Trophoblast cell (in vitro differentiated cells and primary cell): ENCODE results near the gene WNK2.

Experiments used
- DNase-seq, 2 donors: peaks; one replicate each; pipeline ENCODE4 v3.0.0-alpha.2; 2016
- H2AFZ ChIP-seq: 2 replicates; pipeline ENCODE4 v1.6.1; 2013; ENCODE audit warnings: low read length, moderate library complexity, mild to moderate bottlenecking; ENCODE audit not compliant: insufficient read depth, poor library complexity
- H2AK5ac ChIP-seq: 2 replicates; pipeline ENCODE4 v1.6.1; 2013; ENCODE audit warnings: mild to moderate bottlenecking, low read length
- H2BK120ac ChIP-seq: 2 replicates; pipeline ENCODE4 v1.6.1; 2013; ENCODE audit warnings: low read length, mild to moderate bottlenecking, moderate library complexity; ENCODE audit not compliant: insufficient read depth, poor library complexity
- H2BK12ac ChIP-seq: 2 replicates; pipeline ENCODE4 v1.6.1; 2013; ENCODE audit warnings: mild to moderate bottlenecking, low read length, moderate library complexity
- H2BK5ac ChIP-seq: 2 replicates; pipeline ENCODE4 v1.6.1; 2013; ENCODE audit warnings: low read length, low read depth, moderate library complexity, mild to moderate bottlenecking; ENCODE audit not compliant: poor library complexity
- H3K14ac ChIP-seq: 2 replicates; pipeline ENCODE4 v1.6.1; 2013; ENCODE audit warnings: mild to moderate bottlenecking, low read length
- H3K18ac ChIP-seq: 2 replicates; pipeline ENCODE4 v1.6.1; 2013; ENCODE audit warnings: mild to moderate bottlenecking, low read length
- H3K23ac ChIP-seq: 2 replicates; pipeline ENCODE4 v1.6.1; 2013; ENCODE audit warnings: low read length
- H3K27ac ChIP-seq: 2 replicates; pipeline ENCODE4 v1.5.1; 2013; ENCODE audit warnings: low read depth, mild to moderate bottlenecking, inconsistent platforms, low read length, moderate library complexity
- H3K27me3 ChIP-seq: 2 replicates; pipeline ENCODE4 v1.6.1; 2013; ENCODE audit warnings: inconsistent platforms, mild to moderate bottlenecking, low read length, moderate library complexity; ENCODE audit not compliant: insufficient read depth
- H3K36me3 ChIP-seq, 2 experiments: 1 replicate in 1 of 2; 2 replicates in 1 of 2; pipeline ENCODE4 v1.6.1; 2013; ENCODE audit warnings: low read length in 2 of 2, mild to moderate bottlenecking in 2 of 2, moderate library complexity in 1 of 2; ENCODE audit not compliant: insufficient read depth in 2 of 2, control insufficient read depth in 1 of 2
- H3K4ac ChIP-seq: 2 replicates; pipeline ENCODE4 v1.6.1; 2013; ENCODE audit warnings: low read depth, mild to moderate bottlenecking, low read length, moderate library complexity
- H3K4me1 ChIP-seq, 2 experiments: 1 replicate in 1 of 2; 2 replicates in 1 of 2; pipeline ENCODE4 v1.6.1; 2013; ENCODE audit warnings: low read length in 2 of 2, mild to moderate bottlenecking in 2 of 2, moderate library complexity in 1 of 2; ENCODE audit not compliant: insufficient read depth in 2 of 2, control insufficient read depth in 1 of 2
- H3K4me2 ChIP-seq: 2 replicates; pipeline ENCODE4 v1.6.1; 2013; ENCODE audit warnings: inconsistent platforms, mild to moderate bottlenecking, low read length, moderate library complexity
- H3K4me3 ChIP-seq: 2 replicates; pipeline ENCODE4 v1.5.1; 2013; ENCODE audit warnings: mild to moderate bottlenecking, low read depth, low read length, inconsistent platforms
- H3K79me1 ChIP-seq: one replicate; pipeline ENCODE4 v1.6.1; 2013; ENCODE audit warnings: low read length
- H3K79me2 ChIP-seq: 2 replicates; pipeline ENCODE4 v1.6.1; 2013; ENCODE audit warnings: low read length, mild to moderate bottlenecking; ENCODE audit not compliant: control insufficient read depth, insufficient read depth, poor library complexity
- H3K9ac ChIP-seq: 2 replicates; pipeline ENCODE4 v1.6.1; 2013; ENCODE audit warnings: mild to moderate bottlenecking, low read length
- H3K9me3 ChIP-seq: 2 replicates; pipeline ENCODE4 v1.6.1; 2013; ENCODE audit warnings: low read depth, mild to moderate bottlenecking, control low read depth, inconsistent platforms, low read length; ENCODE audit not compliant: insufficient read depth
- H4K12ac ChIP-seq: 2 replicates; pipeline ENCODE4 v1.6.1; 2013; ENCODE audit warnings: low read depth, mild to moderate bottlenecking, low read length, moderate library complexity
- H4K8ac ChIP-seq: 2 replicates; pipeline ENCODE4 v1.6.1; 2013; ENCODE audit warnings: low read depth, mild to moderate bottlenecking, low read length, moderate library complexity
- H4K91ac ChIP-seq: one replicate; pipeline ENCODE4 v1.6.1; 2013; ENCODE audit warnings: low read depth, mild to moderate bottlenecking, low read length, moderate library complexity
- WGBS: extraction: QIAGEN DNeasy Blood & Tissue Kit; methylation state at CpG from one replicate; pipeline ENCODE4 v1.1.7; 2013; ENCODE audit warnings: missing lambda C conversion rate; ENCODE audit not compliant: insufficient read length, insufficient coverage; ENCODE audit errors: extremely low coverage; 5-methylcytosine and 5-hydroxymethylcytosine counted together

The WNK2 gene

DNA sequence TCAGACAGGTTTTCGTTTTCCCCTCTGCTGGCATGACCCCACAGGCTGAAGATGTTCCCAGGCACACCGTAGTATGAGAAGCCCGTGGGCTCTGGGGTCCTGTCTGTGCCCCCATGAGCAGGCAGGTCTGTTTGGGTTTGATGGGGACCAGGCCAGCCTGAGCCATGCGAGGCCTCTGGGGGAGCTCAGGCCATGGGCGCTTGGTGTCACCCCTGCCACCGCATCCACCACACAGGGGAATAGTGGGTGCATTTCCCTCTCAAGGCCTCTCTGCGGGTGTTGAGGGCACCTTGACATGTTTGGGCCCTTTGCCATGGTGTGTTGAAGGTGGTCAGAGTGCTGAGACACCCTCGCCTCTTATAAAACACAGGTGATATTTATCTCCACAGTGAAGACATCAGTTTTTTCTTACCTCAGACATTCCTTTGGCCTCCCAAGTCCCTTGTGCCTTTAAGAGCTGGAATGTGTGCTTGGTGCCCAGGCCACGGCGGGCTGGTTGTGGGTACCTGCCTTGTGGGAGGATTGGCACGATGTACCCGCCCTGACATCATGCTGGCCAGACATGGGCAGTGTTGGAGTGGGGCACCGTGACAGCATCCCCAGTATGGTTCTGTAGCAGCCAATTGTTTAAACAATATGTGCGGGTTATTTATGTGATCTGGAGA lies 68.3 kb downstream of the WNK2 start:
- no peak overlapping the region for H3K27ac ChIP-seq
- H3K79me2 ChIP-seq, result no peaks in the 10 kb centered on the region
- no peak for DNase-seq
- H3K4me2 ChIP-seq, result no peak overlapping the region
- H3K14ac ChIP-seq, result no peak overlapping the region
- no peaks in the 10 kb centered on the region for H3K9me3 ChIP-seq
- no CpG with 5 or more reads among the region's 14 CpGs for WGBS
- no peak overlapping the region for H2BK120ac ChIP-seq
- peaks cover 2 to 5% of the 10 kb centered on the region in 2 experiments for H3K36me3 ChIP-seq
- no peaks in the 10 kb centered on the region for H3K79me1 ChIP-seq
- no peak overlapping the region for H2BK12ac ChIP-seq
- no peak overlapping the region for H3K18ac ChIP-seq
- no peak overlapping the region for H2AFZ ChIP-seq
- no peak overlapping the region for H2AK5ac ChIP-seq
- no peak overlapping the region for H4K12ac ChIP-seq
- H4K91ac ChIP-seq, result no peak overlapping the region
- no peaks in the 10 kb centered on the region for H3K4me1 ChIP-seq
- H4K8ac ChIP-seq, result no peak overlapping the region
- no peak overlapping the region for H3K9ac ChIP-seq
- H3K4ac ChIP-seq, result no peak overlapping the region
- no peak overlapping the region for H3K23ac ChIP-seq
- no peak overlapping the region for H2BK5ac ChIP-seq
- H3K4me3 ChIP-seq, result no peak overlapping the region
- no peaks in the 10 kb centered on the region for H3K27me3 ChIP-seq

DNA sequence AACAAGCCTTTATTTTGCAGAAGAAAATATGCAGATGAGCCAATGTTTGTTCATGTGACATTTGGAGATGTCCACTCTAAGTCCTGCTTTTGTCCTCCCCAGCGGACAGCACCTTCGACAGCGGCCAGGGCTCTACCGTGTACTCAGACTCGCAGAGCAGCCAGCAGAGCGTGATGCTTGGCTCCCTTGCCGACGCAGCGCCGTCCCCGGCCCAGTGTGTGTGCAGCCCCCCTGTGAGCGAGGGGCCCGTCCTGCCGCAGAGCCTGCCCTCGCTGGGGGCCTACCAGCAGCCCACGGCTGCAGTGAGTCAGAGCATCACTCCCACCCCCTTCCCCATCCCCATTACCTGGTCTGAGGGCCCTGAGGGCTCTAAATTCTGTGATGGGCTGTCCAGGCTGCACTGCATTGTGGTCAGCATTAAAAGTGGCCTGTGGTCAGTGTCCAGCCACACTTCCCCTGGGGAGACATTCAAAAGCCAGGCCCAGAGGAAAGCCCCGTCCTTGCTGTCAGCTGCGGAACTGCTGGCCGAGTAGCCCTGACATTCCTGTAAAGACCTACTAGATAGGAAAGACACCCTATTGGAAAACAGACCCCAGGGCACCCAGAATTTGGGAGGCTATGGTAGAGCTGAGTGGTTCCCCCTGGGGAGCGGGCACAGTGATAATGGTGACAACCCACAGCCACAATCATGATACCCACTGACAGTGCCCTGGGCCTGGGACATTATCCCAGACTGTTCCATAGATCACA lies 69.0 kb downstream of the WNK2 start:
- Histone ChIP-seq H3K4me3 (no peak overlapping the region), H2BK120ac (no peak overlapping the region), H2BK12ac (no peak overlapping the region)

GRCh38 chr9:93253633-93254032 lies 69.7 kb downstream of the WNK2 start:
- Histone ChIP-seq H3K9ac (no peak overlapping the region), H3K4me3 (no peak overlapping the region), H4K12ac (no peak overlapping the region), H3K79me1 (no peaks in the 10 kb centered on the region), H3K14ac (no peak overlapping the region), H2AK5ac (no peak overlapping the region), H3K18ac (no peak overlapping the region), H3K4ac (no peak overlapping the region), H3K4me2 (no peak overlapping the region), H2BK12ac (no peak overlapping the region), H3K27ac (no peak overlapping the region), H3K79me2 (no peaks in the 10 kb centered on the region), H3K9me3 (peaks cover 3% of the 10 kb centered on the region), H2BK120ac (no peak overlapping the region), H3K4me1 (peaks cover 5 to 6% of the 10 kb centered on the region in 2 experiments), H3K23ac (no peak overlapping the region), H4K91ac (no peak overlapping the region), H3K27me3 (no peaks in the 10 kb centered on the region), H3K36me3 (peaks cover 0 to 2% of the 10 kb centered on the region in 2 experiments), H4K8ac (no peak overlapping the region), H2AFZ (no peak overlapping the region), H2BK5ac (no peak overlapping the region)
- WGBS, result no CpG with 5 or more reads among the region's 10 CpGs
- no peak for DNase-seq

More for the DNA sequence above, 69.0 kb downstream of the WNK2 start:
- Histone ChIP-seq H3K4ac (no peak overlapping the region), H3K9ac (no peak overlapping the region), H4K8ac (no peak overlapping the region), H3K27ac (no peak overlapping the region), H2AFZ (no peak overlapping the region), H3K79me2 (no peaks in the 10 kb centered on the region), H3K9me3 (peaks cover under 1% of the 10 kb centered on the region), H3K4me1 (peaks cover 3% of the 10 kb centered on the region in 2 experiments), H3K4me2 (no peak overlapping the region), H2BK5ac (no peak overlapping the region), H2AK5ac (no peak overlapping the region), H3K14ac (no peak overlapping the region), H3K79me1 (no peaks in the 10 kb centered on the region), H3K23ac (no peak overlapping the region), H3K36me3 (peaks cover 1 to 2% of the 10 kb centered on the region in 2 experiments), H4K91ac (no peak overlapping the region), H3K18ac (no peak overlapping the region), H4K12ac (no peak overlapping the region), H3K27me3 (no peaks in the 10 kb centered on the region)
- WGBS, result no CpG with 5 or more reads among the region's 20 CpGs
- DNase-seq, result peak in 1 of 2 donors; percentile 61

GRCh38 chr9:93254061-93254481 lies 70.1 kb downstream of the WNK2 start:
- Histone ChIP-seq H3K4me2 (no peak overlapping the region), H3K14ac (no peak overlapping the region), H3K4me3 (no peak overlapping the region), H3K27ac (no peak overlapping the region), H2BK120ac (no peak overlapping the region), H3K36me3 (peaks cover 0 to 2% of the 10 kb centered on the region in 2 experiments), H2BK5ac (no peak overlapping the region), H2BK12ac (no peak overlapping the region), H3K18ac (no peak overlapping the region), H3K27me3 (no peaks in the 10 kb centered on the region), H3K79me2 (no peaks in the 10 kb centered on the region), H2AK5ac (no peak overlapping the region), H3K23ac (no peak overlapping the region), H4K91ac (no peak overlapping the region), H3K4ac (no peak overlapping the region), H3K79me1 (no peaks in the 10 kb centered on the region), H2AFZ (no peak overlapping the region), H4K8ac (no peak overlapping the region), H4K12ac (no peak overlapping the region), H3K9me3 (peaks cover 3% of the 10 kb centered on the region), H3K9ac (no peak overlapping the region), H3K4me1 (peaks cover 5 to 6% of the 10 kb centered on the region in 2 experiments)
- no peak for DNase-seq
- whole genome bisulfite sequencing, result no CpG with 5 or more reads among the region's 14 CpGs
